ENCODE results near the gene PPFIA2.

Gene PPFIA2

DNA sequence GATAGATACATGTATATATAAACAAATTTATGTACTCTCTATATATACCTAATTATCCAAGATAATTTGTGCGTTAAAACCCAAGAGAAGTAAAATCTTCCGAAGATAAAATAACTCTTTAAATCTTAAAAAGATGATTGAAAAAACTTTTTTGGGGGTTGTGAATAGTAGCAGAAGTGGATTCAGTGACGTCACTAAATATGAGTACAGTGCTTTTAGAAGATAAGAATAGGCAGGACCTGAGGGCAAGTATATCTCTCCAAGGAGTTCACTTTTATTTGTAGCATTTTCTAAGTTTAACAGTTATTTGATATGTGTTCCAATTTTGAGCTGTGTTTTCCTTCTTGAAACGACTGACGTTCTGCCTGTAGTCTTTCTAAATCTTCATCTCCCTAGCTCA, 319.8 kb downstream of the PPFIA2 start:
- TF ChIP-seq, protein P1, sequence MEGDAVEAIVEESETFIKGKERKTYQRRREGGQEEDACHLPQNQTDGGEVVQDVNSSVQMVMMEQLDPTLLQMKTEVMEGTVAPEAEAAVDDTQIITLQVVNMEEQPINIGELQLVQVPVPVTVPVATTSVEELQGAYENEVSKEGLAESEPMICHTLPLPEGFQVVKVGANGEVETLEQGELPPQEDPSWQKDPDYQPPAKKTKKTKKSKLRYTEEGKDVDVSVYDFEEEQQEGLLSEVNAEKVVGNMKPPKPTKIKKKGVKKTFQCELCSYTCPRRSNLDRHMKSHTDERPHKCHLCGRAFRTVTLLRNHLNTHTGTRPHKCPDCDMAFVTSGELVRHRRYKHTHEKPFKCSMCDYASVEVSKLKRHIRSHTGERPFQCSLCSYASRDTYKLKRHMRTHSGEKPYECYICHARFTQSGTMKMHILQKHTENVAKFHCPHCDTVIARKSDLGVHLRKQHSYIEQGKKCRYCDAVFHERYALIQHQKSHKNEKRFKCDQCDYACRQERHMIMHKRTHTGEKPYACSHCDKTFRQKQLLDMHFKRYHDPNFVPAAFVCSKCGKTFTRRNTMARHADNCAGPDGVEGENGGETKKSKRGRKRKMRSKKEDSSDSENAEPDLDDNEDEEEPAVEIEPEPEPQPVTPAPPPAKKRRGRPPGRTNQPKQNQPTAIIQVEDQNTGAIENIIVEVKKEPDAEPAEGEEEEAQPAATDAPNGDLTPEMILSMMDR (IDR thresholded peaks at IDR 0.05): no peak
- Mint-ChIP-seq H3K36me3 (ENCODE audit: low read depth) (no peaks in the 10 kb centered on the region), H3K9me3 (no peaks in the 10 kb centered on the region), H3K27me3 (ENCODE audit: low read depth, poor library complexity) (no peaks in the 10 kb centered on the region), H3K27ac (no peak overlapping the region), H3K4me1 (no peaks in the 10 kb centered on the region), H3K4me3 (no peak overlapping the region)
- DNase-seq: no peak

DNA sequence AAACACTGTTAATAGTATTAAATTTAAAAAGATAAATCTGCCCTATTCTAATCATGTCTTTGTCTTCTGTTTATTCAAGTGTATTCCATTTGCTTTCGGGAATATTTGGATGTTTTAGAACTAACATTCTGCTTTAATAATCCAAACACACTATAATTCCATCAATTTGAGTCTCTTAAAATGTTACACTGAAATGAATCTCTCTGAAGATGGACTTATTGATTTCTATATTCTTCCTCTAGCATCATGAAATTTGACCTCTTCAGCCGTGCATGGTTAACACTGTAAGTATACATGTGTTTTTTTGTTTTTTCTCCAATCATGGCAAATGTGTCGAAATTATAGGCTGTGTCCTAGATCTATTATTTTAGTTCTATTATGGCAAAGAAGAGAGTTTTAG, 342.1 kb downstream of the PPFIA2 start:
- TF ChIP-seq, protein P1 (IDR thresholded peaks at IDR 0.05): no peak

DNA sequence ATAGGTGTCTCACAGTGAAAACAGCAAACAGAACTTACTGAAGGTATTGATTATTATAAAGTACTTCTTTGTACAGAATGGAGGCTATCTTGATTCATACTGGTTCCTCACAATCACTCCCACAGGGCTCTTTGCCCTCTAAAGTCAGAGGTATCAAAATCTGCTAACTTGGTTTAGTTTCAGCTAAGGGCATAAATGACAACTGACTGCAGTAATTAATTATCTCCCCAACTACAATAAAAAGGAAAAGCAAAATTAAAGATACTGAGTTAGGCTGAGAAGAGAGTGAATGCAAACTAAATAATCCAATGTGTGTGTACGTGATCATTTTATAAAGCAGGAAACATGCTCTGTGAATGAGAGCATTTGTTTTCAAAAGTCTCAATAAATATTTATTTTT, 342.6 kb downstream of the PPFIA2 start:
- TF ChIP-seq, protein P1 (IDR thresholded peaks at IDR 0.05): no peak
- no peaks in the 10 kb centered on the region for H3K4me1 Mint-ChIP-seq
- H3K4me3 Mint-ChIP-seq: no peak overlapping the region
- no peak for DNase-seq
- peaks cover 9% of the 10 kb centered on the region for H3K9me3 Mint-ChIP-seq
- H3K36me3 Mint-ChIP-seq (ENCODE audit: low read depth): no peaks in the 10 kb centered on the region
- H3K27me3 Mint-ChIP-seq (ENCODE audit: low read depth, poor library complexity): no peaks in the 10 kb centered on the region
- H3K27ac Mint-ChIP-seq: no peak overlapping the region

More for the DNA sequence above, 342.1 kb downstream of the PPFIA2 start:
- Mint-ChIP-seq H3K4me3 (no peak overlapping the region), H3K36me3 (ENCODE audit: low read depth) (no peaks in the 10 kb centered on the region), H3K27me3 (ENCODE audit: low read depth, poor library complexity) (no peaks in the 10 kb centered on the region), H3K9me3 (peaks cover 10% of the 10 kb centered on the region), H3K27ac (no peak overlapping the region), H3K4me1 (no peaks in the 10 kb centered on the region)
- no peak for DNase-seq

DNA sequence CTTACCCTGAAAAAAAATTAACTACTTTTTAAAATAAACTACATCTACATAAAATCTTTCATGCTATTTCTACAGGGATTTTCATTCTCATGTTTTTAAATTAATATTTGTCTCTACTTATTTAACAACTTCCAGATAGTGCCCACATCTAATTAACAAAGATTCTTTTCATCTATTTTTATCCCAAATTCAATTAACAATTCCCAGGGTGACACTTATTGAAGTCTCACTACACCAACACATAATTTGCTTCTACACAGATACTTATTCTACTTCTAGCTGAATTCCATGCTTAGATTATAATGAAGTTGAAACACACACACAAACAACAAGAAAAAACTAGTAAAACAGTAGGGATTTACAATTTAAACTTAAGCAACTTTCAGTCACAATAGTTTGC, 344.7 kb downstream of the PPFIA2 start:
- Mint-ChIP-seq H3K4me1 (no peaks in the 10 kb centered on the region), H3K4me3 (no peak overlapping the region), H3K27ac (no peak overlapping the region), H3K27me3 (ENCODE audit: low read depth, poor library complexity) (no peaks in the 10 kb centered on the region), H3K36me3 (ENCODE audit: low read depth) (no peaks in the 10 kb centered on the region), H3K9me3 (no peaks in the 10 kb centered on the region)
- DNase-seq: no peak
- TF ChIP-seq, protein P1 (IDR thresholded peaks at IDR 0.05): no peak

DNA sequence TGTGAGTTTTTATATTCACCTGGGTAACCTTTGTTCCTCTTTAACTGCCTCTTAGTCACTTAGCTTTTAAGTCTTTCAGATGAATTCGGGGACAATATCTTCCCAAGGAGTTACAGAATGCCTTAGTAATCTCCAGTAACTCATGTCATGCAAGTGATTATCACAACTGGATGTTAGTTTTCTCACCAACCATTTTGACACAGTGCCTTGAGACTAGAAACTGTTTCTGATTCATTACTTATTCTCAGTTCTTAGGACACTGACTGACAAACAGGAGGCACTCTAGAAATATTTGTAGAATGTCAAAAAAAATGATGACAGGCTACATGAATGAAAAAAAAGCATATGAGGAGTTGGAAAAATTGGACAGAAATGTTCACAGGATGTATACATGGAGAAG, 346.2 kb downstream of the PPFIA2 start:
- Mint-ChIP-seq H3K4me1 (no peaks in the 10 kb centered on the region), H3K36me3 (ENCODE audit: low read depth) (no peaks in the 10 kb centered on the region), H3K27me3 (ENCODE audit: low read depth, poor library complexity) (no peaks in the 10 kb centered on the region), H3K9me3 (no peaks in the 10 kb centered on the region), H3K27ac (no peak overlapping the region), H3K4me3 (no peak overlapping the region)
- DNase-seq: no peak
- TF ChIP-seq, protein P1 (IDR thresholded peaks at IDR 0.05): no peak

DNA sequence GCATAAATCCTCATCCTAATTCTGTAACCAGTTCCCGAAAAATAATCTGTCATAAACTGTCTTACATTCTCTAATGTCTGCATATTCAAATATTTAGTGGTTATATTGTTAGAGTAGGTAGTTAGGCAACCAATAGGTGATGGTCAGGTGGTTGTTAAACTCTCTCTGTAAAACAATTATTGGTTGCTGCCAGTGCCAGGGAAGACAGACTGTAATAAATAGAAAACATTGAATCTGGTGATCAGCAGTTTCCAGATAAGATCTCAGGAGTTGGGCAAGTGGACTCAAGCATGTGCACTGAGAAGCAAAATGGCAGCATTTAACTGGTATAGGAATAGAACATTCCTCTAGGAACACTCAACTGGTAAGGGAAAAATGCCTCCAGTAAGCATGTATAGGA, 355.8 kb downstream of the PPFIA2 start:
- no peak overlapping the region for H3K4me3 Mint-ChIP-seq
- no peaks in the 10 kb centered on the region for H3K9me3 Mint-ChIP-seq
- no peaks in the 10 kb centered on the region for H3K27me3 Mint-ChIP-seq (ENCODE audit: low read depth, poor library complexity)
- H3K36me3 Mint-ChIP-seq (ENCODE audit: low read depth): no peaks in the 10 kb centered on the region
- no peak overlapping the region for H3K27ac Mint-ChIP-seq
- no peaks in the 10 kb centered on the region for H3K4me1 Mint-ChIP-seq
- TF ChIP-seq, protein P1 (IDR thresholded peaks at IDR 0.05): no peak
- no peak for DNase-seq

All from nephron progenitor cell (in vitro differentiated cells).